Fibroblast of lung (primary cell): ENCODE measurements around the gene LRRK1. TPM values are rescaled to one million over a fixed set of nuclear protein-coding genes. Genes with fewer than 3 reads are reported as not detected.

Source experiments
- DNase-seq, 2 donors: peaks; one replicate each; pipeline versions ENCODE4 v3.0.0 to v3.0.0-alpha.2; 2010; ENCODE audit warnings: low read depth in 2 of 2
- H2AFZ ChIP-seq: 2 replicates; pipeline ENCODE4 v1.5.1; 2012; ENCODE audit warnings: low read length, control low read depth, inconsistent platforms
- H3K27ac ChIP-seq: 2 replicates; pipeline ENCODE4 v1.5.1; 2011; ENCODE audit warnings: low read length, control low read depth; ENCODE audit not compliant: insufficient read depth
- H3K27me3 ChIP-seq: 2 replicates; pipeline ENCODE4 v1.5.1; 2011; ENCODE audit warnings: mild to moderate bottlenecking, low read length; ENCODE audit not compliant: control insufficient read depth, insufficient read depth
- H3K36me3 ChIP-seq: 2 replicates; pipeline ENCODE4 v1.5.1; 2011; ENCODE audit warnings: low read length; ENCODE audit not compliant: control insufficient read depth, insufficient read depth
- H3K4me1 ChIP-seq: 2 replicates; pipeline ENCODE4 v1.5.1; 2011; ENCODE audit warnings: low read length; ENCODE audit not compliant: control insufficient read depth, insufficient read depth; ENCODE audit errors: extremely low read depth
- H3K4me2 ChIP-seq: 2 replicates; pipeline ENCODE4 v1.5.1; 2011; ENCODE audit warnings: low read length, control low read depth; ENCODE audit not compliant: insufficient read depth; ENCODE audit errors: extremely low read depth
- H3K4me3 ChIP-seq, 4 experiments: fragments of 200-600 bp in 1 of 4; sonication (generic) in 1 of 4; replicated peaks in 1 of 4; 2 replicates each; pipeline ENCODE4 v1.5.1; 2011 to 2016; ENCODE audit warnings: low read length in 4 of 4, low read depth in 3 of 4, mild to moderate bottlenecking in 3 of 4, control low read depth in 2 of 4, inconsistent platforms in 1 of 4, mixed read lengths in 1 of 4; ENCODE audit not compliant: insufficient read depth in 1 of 4; ENCODE audit errors: control extremely low read depth in 1 of 4
- H3K79me2 ChIP-seq: 2 replicates; pipeline ENCODE4 v1.5.1; 2012; ENCODE audit warnings: mild to moderate bottlenecking, low read length, inconsistent platforms; ENCODE audit not compliant: control insufficient read depth, insufficient read depth
- H3K9ac ChIP-seq: 2 replicates; pipeline ENCODE4 v1.5.1; 2011; ENCODE audit warnings: mild to moderate bottlenecking, low read length, control low read depth; ENCODE audit not compliant: insufficient read depth
- H3K9me3 ChIP-seq: 2 replicates; pipeline ENCODE4 v1.5.1; 2012; ENCODE audit warnings: low read depth, low read length; ENCODE audit not compliant: control insufficient read depth, insufficient read depth
- H4K20me1 ChIP-seq: 2 replicates; pipeline ENCODE4 v1.5.1; 2011; ENCODE audit warnings: low read length; ENCODE audit not compliant: control insufficient read depth, insufficient read depth; ENCODE audit errors: extremely low read depth
- CTCF ChIP-seq, 2 donors: IDR thresholded peaks in 1 of 2; conservative IDR thresholded peaks in 1 of 2; 1 replicate in 1 of 2; 2 replicates in 1 of 2; pipeline ENCODE4 v1.5.1; 2011 to 2012; ENCODE audit warnings: low read length in 2 of 2, control low read depth in 1 of 2, inconsistent platforms in 1 of 2, low read depth in 1 of 2, mild to moderate bottlenecking in 1 of 2
- EZH2 ChIP-seq: IDR thresholded peaks from 2 replicates; pipeline ENCODE4 v1.5.1; 2012; ENCODE audit warnings: low read length, control low read depth, mild to moderate bottlenecking; ENCODE audit errors: missing control alignments
- polyA plus RNA-seq, 2 donors: library from polyadenylated mRNA; depleted of rRNA in 1 of 2; stranded (reverse) in 1 of 2; unstranded in 1 of 2; fragments of >200 nt; gene quantifications; 2 replicates each; pipeline ENCODE4 v1.2.1, GENCODE V29; 2011 to 2012; ENCODE audit warnings: missing spikeins in 1 of 2
- total RNA-seq: library from RNA; depleted of rRNA; stranded (reverse); fragments of >200 nt; gene quantifications from 2 replicates; pipeline ENCODE4 v1.2.1, GENCODE V29; 2014

LRRK1 gene
- total and polyA plus RNA-seq, 2 donors (not counting 1 experiment from before 2014, with no cell fraction given), result 3.8 to 12.2 TPM

- no peak for TF ChIP-seq CTCF (conservative IDR thresholded peaks at IDR 0.05 in 1 of 2, IDR thresholded peaks at IDR 0.05 in 1 of 2; ENCODE audit: low read depth in 1 of 2, low read length in 2 of 2)
- TF ChIP-seq EZH2, result no peak
- Histone ChIP-seq H3K4me1 (peaks cover 12% of the 10 kb centered on the region), H3K36me3 (no peaks in the 10 kb centered on the region), H3K4me2 (no peak overlapping the region), H2AFZ (no peak overlapping the region), H3K9ac (no peak overlapping the region), H3K27me3 (peaks cover 10% of the 10 kb centered on the region), H3K4me3 (no peak overlapping the region), H3K27ac (no peak overlapping the region), H4K20me1 (no peaks in the 10 kb centered on the region), H3K9me3 (no peaks in the 10 kb centered on the region), H3K79me2 (no peaks in the 10 kb centered on the region)
- DNase-seq, result no peak
Measured at GRCh38 chr15:101087172-101087769, 168.1 kb downstream of the LRRK1 start.

GRCh38 chr15:101088271-101088670 lies 169.1 kb downstream of the LRRK1 start:
- H3K9ac ChIP-seq, result no peak overlapping the region
- H3K36me3 ChIP-seq, result no peaks in the 10 kb centered on the region
- no peaks in the 10 kb centered on the region for H4K20me1 ChIP-seq
- H3K79me2 ChIP-seq, result no peaks in the 10 kb centered on the region
- no peak overlapping the region for H3K4me2 ChIP-seq
- peaks cover 16% of the 10 kb centered on the region for H3K4me1 ChIP-seq
- H3K4me3 ChIP-seq, result no peak overlapping the region
- H3K27me3 ChIP-seq, result peaks cover 4% of the 10 kb centered on the region
- no peak overlapping the region for H3K27ac ChIP-seq
- no peak for DNase-seq
- no peaks in the 10 kb centered on the region for H3K9me3 ChIP-seq
- H2AFZ ChIP-seq, result no peak overlapping the region
- TF ChIP-seq EZH2 (no peak), CTCF (conservative IDR thresholded peaks at IDR 0.05 in 1 of 2, IDR thresholded peaks at IDR 0.05 in 1 of 2; ENCODE audit: low read depth in 1 of 2, low read length in 2 of 2) (no peak)

GRCh38 chr15:101088788-101089578 lies 169.8 kb downstream of the LRRK1 start:
- no peak overlapping the region for H3K9ac ChIP-seq
- peak; percentile 20 to 41 for DNase-seq

More at GRCh38 chr15:101088788-101089578, 169.8 kb downstream of the LRRK1 start:
- Histone ChIP-seq H3K27ac (no peak overlapping the region), H3K4me3 (peak overlapping the region in 1 of 4 experiments; percentile 36), H3K36me3 (no peaks in the 10 kb centered on the region), H3K4me2 (no peak overlapping the region), H3K9me3 (no peaks in the 10 kb centered on the region), H2AFZ (no peak overlapping the region), H3K79me2 (no peaks in the 10 kb centered on the region), H3K27me3 (no peaks in the 10 kb centered on the region), H4K20me1 (no peaks in the 10 kb centered on the region), H3K4me1 (peaks cover 16% of the 10 kb centered on the region)
- no peak for TF ChIP-seq EZH2
- TF ChIP-seq CTCF (conservative IDR thresholded peaks at IDR 0.05 in 1 of 2, IDR thresholded peaks at IDR 0.05 in 1 of 2; ENCODE audit: low read depth in 1 of 2, low read length in 2 of 2), result peak; percentile 67 to 88
